ENCODE measurements around the gene CRTAC1.

DNA sequence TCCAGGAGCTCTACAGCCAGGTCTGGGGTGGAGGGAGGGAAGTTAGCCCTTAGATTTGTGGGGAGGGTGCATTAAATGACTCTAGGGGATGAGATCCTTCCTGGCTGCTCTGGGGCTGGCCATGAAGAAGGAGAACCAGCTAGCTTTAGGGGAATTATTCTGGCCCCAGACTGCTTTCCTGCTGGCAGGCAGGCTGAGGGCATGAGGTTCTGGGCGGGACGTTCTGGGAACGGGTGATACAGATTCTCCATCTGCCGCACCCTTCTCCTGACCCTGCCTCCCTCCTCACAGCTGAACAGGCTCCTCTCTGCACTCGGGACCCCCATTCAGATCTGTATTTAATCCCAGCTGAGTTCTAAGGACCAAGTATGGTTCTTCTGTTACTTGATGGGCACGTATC is 156.9 kb downstream of the CRTAC1 start:
- TF ChIP-seq SPI1 (IDR thresholded peaks at IDR 0.05; ENCODE audit: borderline replicate concordance, insufficient read depth, low read depth, low read length) (no peak), CREB1 (IDR thresholded peaks at IDR 0.05; ENCODE audit: low read depth) (no peak), SP1 (IDR thresholded peaks at IDR 0.05; ENCODE audit: low read depth, low read length) (no peak), TARDBP (IDR thresholded peaks at IDR 0.05; ENCODE audit: borderline replicate concordance) (no peak), POLR2AphosphoS5 (IDR thresholded peaks at IDR 0.05; ENCODE audit: low read length) (no peak), JUND (IDR thresholded peaks at IDR 0.05; ENCODE audit: low read depth, low read length) (no peak), EP300 (IDR thresholded peaks at IDR 0.05; ENCODE audit: borderline replicate concordance in 1 of 2, control insufficient read depth in 1 of 2, low read depth in 2 of 2, low read length in 2 of 2) (no peak)
- TF ChIP-seq, protein P1, sequence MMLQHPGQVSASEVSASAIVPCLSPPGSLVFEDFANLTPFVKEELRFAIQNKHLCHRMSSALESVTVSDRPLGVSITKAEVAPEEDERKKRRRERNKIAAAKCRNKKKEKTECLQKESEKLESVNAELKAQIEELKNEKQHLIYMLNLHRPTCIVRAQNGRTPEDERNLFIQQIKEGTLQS (IDR thresholded peaks at IDR 0.05; ENCODE audit: borderline replicate concordance, extremely low read depth, low read depth, low read length) = no peak
- TF ChIP-seq, protein P2, sequence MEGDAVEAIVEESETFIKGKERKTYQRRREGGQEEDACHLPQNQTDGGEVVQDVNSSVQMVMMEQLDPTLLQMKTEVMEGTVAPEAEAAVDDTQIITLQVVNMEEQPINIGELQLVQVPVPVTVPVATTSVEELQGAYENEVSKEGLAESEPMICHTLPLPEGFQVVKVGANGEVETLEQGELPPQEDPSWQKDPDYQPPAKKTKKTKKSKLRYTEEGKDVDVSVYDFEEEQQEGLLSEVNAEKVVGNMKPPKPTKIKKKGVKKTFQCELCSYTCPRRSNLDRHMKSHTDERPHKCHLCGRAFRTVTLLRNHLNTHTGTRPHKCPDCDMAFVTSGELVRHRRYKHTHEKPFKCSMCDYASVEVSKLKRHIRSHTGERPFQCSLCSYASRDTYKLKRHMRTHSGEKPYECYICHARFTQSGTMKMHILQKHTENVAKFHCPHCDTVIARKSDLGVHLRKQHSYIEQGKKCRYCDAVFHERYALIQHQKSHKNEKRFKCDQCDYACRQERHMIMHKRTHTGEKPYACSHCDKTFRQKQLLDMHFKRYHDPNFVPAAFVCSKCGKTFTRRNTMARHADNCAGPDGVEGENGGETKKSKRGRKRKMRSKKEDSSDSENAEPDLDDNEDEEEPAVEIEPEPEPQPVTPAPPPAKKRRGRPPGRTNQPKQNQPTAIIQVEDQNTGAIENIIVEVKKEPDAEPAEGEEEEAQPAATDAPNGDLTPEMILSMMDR (IDR thresholded peaks at IDR 0.05 in 2 of 3, conservative IDR thresholded peaks at IDR 0.05 in 1 of 3; ENCODE audit: control insufficient read depth in 2 of 3, extremely low read depth in 1 of 3, insufficient read depth in 1 of 3, low read depth in 3 of 3, low read length in 3 of 3) = no peak
- TF ChIP-seq, protein P3, sequence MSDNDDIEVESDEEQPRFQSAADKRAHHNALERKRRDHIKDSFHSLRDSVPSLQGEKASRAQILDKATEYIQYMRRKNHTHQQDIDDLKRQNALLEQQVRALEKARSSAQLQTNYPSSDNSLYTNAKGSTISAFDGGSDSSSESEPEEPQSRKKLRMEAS (IDR thresholded peaks at IDR 0.05; ENCODE audit: low read depth, low read length) = no peak

Measured in GM12878 (cell line).